Panc1 (cell line): ENCODE data around the gene UBE2L6. TPM values are rescaled to one million over a fixed set of nuclear protein-coding genes. Genes with fewer than 3 reads are reported as not detected.

Source experiments
- ATAC-seq: fragments of 200-7000 bp; cut with Tn5 transposase; 2 replicates; pipeline ENCODE4 v1.9.1; 2020; ENCODE audit warnings: mild to moderate bottlenecking, moderate library complexity
- BruUV-seq: library from RNA; stranded (reverse); fragments of 400-500 nt; replicated peaks from 2 replicates; lab custom pipeline; 2021; lab: Mats Ljungman, UMichigan
- CTCF ChIA-PET: fragments of 300-600 bp; sonication (Branson Sonifier 250); formaldehyde crosslinking; loops from one replicate; lab custom pipeline; 2022; ENCODE audit warnings: antibody characterized with exemption; lab: Charles Lee
- POLR2A ChIA-PET: fragments of 300-600 bp; sonication (Branson Sonifier 250); formaldehyde crosslinking; loops from one replicate; lab custom pipeline; 2022; ENCODE audit warnings: antibody characterized with exemption; lab: Charles Lee
- DNase-seq: peaks from one replicate; pipeline ENCODE4 v3.0.0-alpha.2; 2010; ENCODE audit warnings: low read depth, low spot score
- H3K27ac ChIP-seq: 2 replicates; pipeline ENCODE4 v1.5.1; 2011; ENCODE audit warnings: mild to moderate bottlenecking, low read length, inconsistent platforms
- H3K27me3 ChIP-seq: fragments of 200-500 bp; sonication (Bioruptor generic); 2 replicates; pipeline ENCODE4 v1.6.0; 2014; ENCODE audit warnings: low read length, inconsistent platforms; ENCODE audit not compliant: control insufficient read depth, insufficient read depth
- H3K36me3 ChIP-seq: fragments of 200-500 bp; sonication (Bioruptor generic); 2 replicates; pipeline ENCODE4 v1.5.1; 2014; ENCODE audit warnings: inconsistent platforms, mild to moderate bottlenecking, low read length, moderate library complexity; ENCODE audit not compliant: control insufficient read depth, insufficient read depth
- H3K4me1 ChIP-seq: 2 replicates; pipeline ENCODE4 v1.5.1; 2011; ENCODE audit warnings: inconsistent platforms, mild to moderate bottlenecking, low read length, moderate library complexity; ENCODE audit not compliant: control insufficient read depth, insufficient read depth
- H3K4me3 ChIP-seq, 2 experiments: 2 replicates each; pipeline ENCODE4 v1.5.1; 2011 to 2012; ENCODE audit warnings: low read depth in 2 of 2, low read length in 2 of 2, mild to moderate bottlenecking in 2 of 2, inconsistent platforms in 1 of 2, moderate library complexity in 1 of 2
- H3K9me3 ChIP-seq: fragments of 200-500 bp; sonication (Bioruptor generic); 2 replicates; pipeline ENCODE4 v1.5.1; 2014; ENCODE audit warnings: low read depth, mild to moderate bottlenecking, inconsistent platforms, low read length, moderate library complexity; ENCODE audit not compliant: control insufficient read depth, insufficient read depth
- REST ChIP-seq, 2 experiments: IDR thresholded peaks; 2 replicates each; pipeline ENCODE4 v1.6.1; 2011 to 2012; ENCODE audit warnings: low read depth in 2 of 2, control low read depth in 1 of 2, low read length in 1 of 2, mild to moderate bottlenecking in 1 of 2, moderate library complexity in 1 of 2; ENCODE audit not compliant: insufficient read depth in 1 of 2
- SIN3A ChIP-seq: IDR thresholded peaks from 2 replicates; pipeline ENCODE4 v1.6.1; 2012; ENCODE audit warnings: low read depth, mild to moderate bottlenecking, low read length, moderate library complexity, borderline replicate concordance; ENCODE audit not compliant: insufficient read depth
- TCF7L2 ChIP-seq: IDR thresholded peaks from 2 replicates; pipeline ENCODE4 v1.6.1; 2011; ENCODE audit warnings: mild to moderate bottlenecking, low read depth, low read length, inconsistent platforms
- in situ Hi-C: cut with HindIII; loops from 2 replicates; pipeline ENCODE4 v1.10.0; 2016; ENCODE audit warnings: low sequenced_read_pairs, low pct_unique_long_range_greater_than_20kb
- intact Hi-C: fragments of 100-400 bp; cut with micrococcal nuclease; formaldehyde crosslinking; loops from one replicate; pipeline ENCODE4 v1.10.0; 2022; ENCODE audit not compliant: unreplicated experiment
- total RNA-seq: library from RNA; stranded (reverse); gene quantifications from one replicate; pipeline ENCODE4 v1.2.1, GENCODE V29; 2021; ENCODE audit not compliant: unreplicated experiment
- TF ChIP-seq, protein P1 (sequence below): fragments of 450-650 bp; IDR thresholded peaks from 2 replicates; pipeline ENCODE4 v1.5.1; 2017; ENCODE audit warnings: mild to moderate bottlenecking

Gene UBE2L6
- total RNA-seq, 1 experiment from 2014 or later: 19.1 TPM

GRCh38 chr11:57527056-57527631 is 40.3 kb downstream of the UBE2L6 start:
- intact Hi-C loops: loop anchor here (2.0 to 5.0 kb wide), 2 partner anchors 35 to 68 kb away; no protein-coding TSS in a partner anchor
- Histone ChIP-seq H3K27ac (no peak overlapping the region), H3K4me1 (peaks cover 13% of the 10 kb centered on the region), H3K4me3 (no peak overlapping the region), H3K27me3 (no peaks in the 10 kb centered on the region), H3K36me3 (peaks cover 12% of the 10 kb centered on the region), H3K9me3 (no peaks in the 10 kb centered on the region)
- BruUV-seq: no TSS peak
- in situ Hi-C loops: no loop called here
- DNase-seq (peak; percentile 42), ATAC-seq (no peak)
- TF ChIP-seq, protein P1, sequence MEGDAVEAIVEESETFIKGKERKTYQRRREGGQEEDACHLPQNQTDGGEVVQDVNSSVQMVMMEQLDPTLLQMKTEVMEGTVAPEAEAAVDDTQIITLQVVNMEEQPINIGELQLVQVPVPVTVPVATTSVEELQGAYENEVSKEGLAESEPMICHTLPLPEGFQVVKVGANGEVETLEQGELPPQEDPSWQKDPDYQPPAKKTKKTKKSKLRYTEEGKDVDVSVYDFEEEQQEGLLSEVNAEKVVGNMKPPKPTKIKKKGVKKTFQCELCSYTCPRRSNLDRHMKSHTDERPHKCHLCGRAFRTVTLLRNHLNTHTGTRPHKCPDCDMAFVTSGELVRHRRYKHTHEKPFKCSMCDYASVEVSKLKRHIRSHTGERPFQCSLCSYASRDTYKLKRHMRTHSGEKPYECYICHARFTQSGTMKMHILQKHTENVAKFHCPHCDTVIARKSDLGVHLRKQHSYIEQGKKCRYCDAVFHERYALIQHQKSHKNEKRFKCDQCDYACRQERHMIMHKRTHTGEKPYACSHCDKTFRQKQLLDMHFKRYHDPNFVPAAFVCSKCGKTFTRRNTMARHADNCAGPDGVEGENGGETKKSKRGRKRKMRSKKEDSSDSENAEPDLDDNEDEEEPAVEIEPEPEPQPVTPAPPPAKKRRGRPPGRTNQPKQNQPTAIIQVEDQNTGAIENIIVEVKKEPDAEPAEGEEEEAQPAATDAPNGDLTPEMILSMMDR: peak; percentile 92
- TF ChIP-seq SIN3A (no peak), TCF7L2 (peak; percentile 27; the same call in 1 of the 2 replicates)
- CTCF ChIA-PET: interaction anchor here (1.2 to 2.7 kb wide), 3 partner anchors 34 to 69 kb away, joined by 5 to 17 read pairs (median 9); no protein-coding TSS in a partner anchor
- POLR2A ChIA-PET: no interaction called here

GRCh38 chr11:57523419-57523818 is 44.1 kb downstream of the UBE2L6 start:
- Histone ChIP-seq H3K4me1 (no peaks in the 10 kb centered on the region; the same call in 1 of the 2 replicates), H3K27ac (no peak overlapping the region), H3K27me3 (no peaks in the 10 kb centered on the region), H3K36me3 (peaks cover 3% of the 10 kb centered on the region; the same call in 1 of the 2 replicates), H3K4me3 (no peak overlapping the region), H3K9me3 (no peaks in the 10 kb centered on the region)
- intact Hi-C loops: loop anchor here (2.0 kb wide), 1 partner anchor 179 kb away; no protein-coding TSS in a partner anchor
- in situ Hi-C loops: no loop called here
- ATAC-seq (no peak), DNase-seq (no peak)
- POLR2A ChIA-PET: no interaction called here
- no TSS peak for BruUV-seq
- TF ChIP-seq, protein P1: no peak
- no peak for TF ChIP-seq REST (IDR thresholded peaks at IDR 0.05; ENCODE audit: insufficient read depth in 1 of 2, low read depth in 2 of 2, low read length in 1 of 2)
- TF ChIP-seq TCF7L2: no peak
- no peak for TF ChIP-seq SIN3A
- CTCF ChIA-PET: interaction anchor here (1.6 kb wide), 1 partner anchor 30 kb away, joined by 8 read pairs; no protein-coding TSS in a partner anchor
